Thyroid gland (tissue), 4 donors: Measurements from ENCODE around the gene CCDC201.

Experiments used
- CTCF ChIP-seq, 6 experiments: fragments of 200-600 bp in 3 of 6; fragments of 450-650 bp in 3 of 6; sonication (generic) in 3 of 6; IDR thresholded peaks; one replicate each; pipeline ENCODE4 v1.5.1; 2016 to 2019; ENCODE audit warnings: antibody characterized with exemption in 6 of 6, mild to moderate bottlenecking in 2 of 6, inconsistent platforms in 1 of 6, moderate library complexity in 1 of 6
- POLR2A ChIP-seq, 2 donors: fragments of 450-650 bp; IDR thresholded peaks; one replicate each; pipeline ENCODE4 v1.6.1; 2017; ENCODE audit warnings: antibody characterized with exemption in 2 of 2, mild to moderate bottlenecking in 2 of 2, moderate library complexity in 1 of 2

GRCh38 chr7:45915606-45916005 is 42.7 kb upstream of the CCDC201 start:
- TF ChIP-seq CTCF (IDR thresholded peaks at IDR 0.05), result no peak
- TF ChIP-seq POLR2A (IDR thresholded peaks at IDR 0.05), result no peak
